Body of pancreas (tissue), 4 donors: Measurements from ENCODE around the gene ATRN. TPM values are rescaled to one million over a fixed set of nuclear protein-coding genes. Genes with fewer than 3 reads are reported as not detected.

Source experiments
- ATAC-seq: fragments of 150-250 bp; one replicate; pipeline ENCODE4 v1.9.1; 2016
- DNase-seq, 4 donors: peaks; one replicate each; pipeline ENCODE4 v3.0.0-alpha.2; 2019
- H3K27ac ChIP-seq, 4 donors: fragments of 200-600 bp; sonication (generic); 1 replicate in 3 of 4; 2 replicates in 1 of 4; pipeline versions ENCODE4 v1.5.1 to v1.6.1; 2016 to 2019; ENCODE audit warnings: mild to moderate bottlenecking in 1 of 4, mixed read lengths in 1 of 4, moderate library complexity in 1 of 4
- H3K27me3 ChIP-seq, 2 donors: fragments of 200-600 bp; sonication (generic); one replicate each; pipeline ENCODE4 v1.6.0; 2016; ENCODE audit warnings: mild to moderate bottlenecking in 1 of 2
- H3K36me3 ChIP-seq, 2 donors: fragments of 200-600 bp; sonication (generic); replicated peaks in 1 of 2; 2 replicates each; pipeline ENCODE4 v1.5.1; 2016; ENCODE audit warnings: low read depth in 2 of 2; ENCODE audit not compliant: insufficient read depth in 1 of 2
- H3K4me1 ChIP-seq: fragments of 200-600 bp; sonication (generic); one replicate; pipeline ENCODE4 v1.6.0; 2016
- H3K4me3 ChIP-seq, 2 donors: fragments of 200-600 bp; sonication (generic); 1 replicate in 1 of 2; 2 replicates in 1 of 2; pipeline ENCODE4 v1.5.1; 2016 to 2019
- H3K9me3 ChIP-seq, 3 donors: fragments of 200-600 bp; sonication (generic); 1 replicate in 2 of 3; 2 replicates in 1 of 3; pipeline ENCODE4 v1.5.1; 2016
- POLR2A ChIP-seq, 3 donors: fragments of 450-650 bp; IDR thresholded peaks; one replicate each; pipeline ENCODE4 v1.6.1; 2016; ENCODE audit warnings: antibody characterized with exemption in 3 of 3, mild to moderate bottlenecking in 2 of 3
- WGBS, 2 donors: methylation state at CpG; one replicate each; pipeline ENCODE4 v1.1.5; 2017; 5-methylcytosine and 5-hydroxymethylcytosine counted together
- intact Hi-C: fragments of 100-400 bp; cut with DNase I; formaldehyde crosslinking; loops from one replicate; pipeline ENCODE4 v1.15.1; 2023
- total RNA-seq, 2 donors: library from RNA; depleted of rRNA; stranded (reverse); fragments of >200 nt; gene quantifications; one replicate each; pipeline ENCODE4 v1.1.0, GENCODE V29; 2016
- TF ChIP-seq, protein P1 (sequence below), 7 experiments: fragments of 450-650 bp in 4 of 7; fragments of 200-600 bp in 3 of 7; sonication (generic) in 3 of 7; IDR thresholded peaks; one replicate each; pipeline ENCODE4 v1.5.1; 2016 to 2019; ENCODE audit warnings: antibody characterized with exemption in 7 of 7

The ATRN gene
- total RNA-seq, 2 donors from 2014 or later: 17.6 to 18.8 TPM

DNA sequence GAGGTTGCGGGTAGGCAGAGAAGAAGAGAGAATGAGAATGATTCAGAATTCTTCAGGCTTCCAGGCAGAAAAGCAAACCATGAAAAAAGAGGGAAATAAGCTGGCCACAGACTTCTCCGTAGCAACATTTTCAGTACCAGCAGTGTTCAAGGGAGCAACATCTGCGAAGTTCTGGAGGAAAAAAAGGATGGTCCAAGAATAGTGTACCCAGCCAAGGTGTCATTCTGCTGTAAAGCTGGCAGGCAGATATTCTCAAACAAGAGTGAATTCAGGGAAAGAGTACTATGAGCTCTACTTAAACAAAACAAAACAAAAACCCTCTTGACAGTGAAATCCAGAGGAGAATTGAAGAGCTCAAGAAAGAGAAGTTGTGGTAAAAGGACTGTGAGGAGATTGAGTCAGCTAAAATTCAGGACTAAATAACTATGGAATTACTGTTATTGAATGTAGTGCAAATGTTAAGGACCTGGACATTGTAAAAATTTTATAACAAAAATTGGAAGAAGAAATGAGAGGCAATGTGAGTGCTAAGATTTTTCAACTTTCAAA, 86.5 kb downstream of the ATRN start:
- no peak overlapping the region for H3K4me3 ChIP-seq
- H3K4me1 ChIP-seq: peaks cover 4% of the 10 kb centered on the region
- TF ChIP-seq, protein P1, sequence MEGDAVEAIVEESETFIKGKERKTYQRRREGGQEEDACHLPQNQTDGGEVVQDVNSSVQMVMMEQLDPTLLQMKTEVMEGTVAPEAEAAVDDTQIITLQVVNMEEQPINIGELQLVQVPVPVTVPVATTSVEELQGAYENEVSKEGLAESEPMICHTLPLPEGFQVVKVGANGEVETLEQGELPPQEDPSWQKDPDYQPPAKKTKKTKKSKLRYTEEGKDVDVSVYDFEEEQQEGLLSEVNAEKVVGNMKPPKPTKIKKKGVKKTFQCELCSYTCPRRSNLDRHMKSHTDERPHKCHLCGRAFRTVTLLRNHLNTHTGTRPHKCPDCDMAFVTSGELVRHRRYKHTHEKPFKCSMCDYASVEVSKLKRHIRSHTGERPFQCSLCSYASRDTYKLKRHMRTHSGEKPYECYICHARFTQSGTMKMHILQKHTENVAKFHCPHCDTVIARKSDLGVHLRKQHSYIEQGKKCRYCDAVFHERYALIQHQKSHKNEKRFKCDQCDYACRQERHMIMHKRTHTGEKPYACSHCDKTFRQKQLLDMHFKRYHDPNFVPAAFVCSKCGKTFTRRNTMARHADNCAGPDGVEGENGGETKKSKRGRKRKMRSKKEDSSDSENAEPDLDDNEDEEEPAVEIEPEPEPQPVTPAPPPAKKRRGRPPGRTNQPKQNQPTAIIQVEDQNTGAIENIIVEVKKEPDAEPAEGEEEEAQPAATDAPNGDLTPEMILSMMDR (IDR thresholded peaks at IDR 0.05): no peak
- no peak for TF ChIP-seq POLR2A (IDR thresholded peaks at IDR 0.05)
- no peak for ATAC-seq
- no peak for DNase-seq
- H3K9me3 ChIP-seq: no peaks in the 10 kb centered on the region
- H3K27ac ChIP-seq: no peak overlapping the region
- peaks cover 0 to 1% of the 10 kb centered on the region in 2 donors for H3K36me3 ChIP-seq
- intact Hi-C loops: no loop called here
- H3K27me3 ChIP-seq: no peaks in the 10 kb centered on the region
- 91 to 96% methylated on average over 3 of the region's 3 CpGs for WGBS, 2 donors

DNA sequence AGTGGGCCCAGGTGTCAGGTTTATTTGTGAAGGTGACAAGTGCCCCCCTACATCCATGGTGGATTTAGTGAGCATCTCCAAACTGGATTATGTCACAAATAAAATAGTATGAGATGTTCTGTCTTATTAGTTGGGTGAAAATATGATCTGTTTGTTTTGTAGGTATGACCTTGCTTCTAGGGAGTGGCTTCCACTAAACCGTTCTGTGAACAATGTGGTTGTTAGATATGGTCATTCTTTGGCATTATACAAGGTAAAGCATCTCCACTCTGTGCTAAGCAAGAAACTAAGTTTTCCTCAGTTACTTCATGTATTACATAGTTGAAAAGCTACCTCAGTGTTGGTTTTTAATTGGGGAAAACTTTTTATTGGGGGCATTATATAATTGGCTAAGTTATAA, 88.4 kb downstream of the ATRN start:
- Histone ChIP-seq H3K36me3 (peaks cover 0 to 1% of the 10 kb centered on the region in 2 donors), H3K4me1 (peaks cover 4% of the 10 kb centered on the region), H3K9me3 (no peaks in the 10 kb centered on the region), H3K27ac (no peak overlapping the region), H3K4me3 (no peak overlapping the region), H3K27me3 (no peaks in the 10 kb centered on the region)
- no peak for ATAC-seq
- no peak for TF ChIP-seq POLR2A (IDR thresholded peaks at IDR 0.05)
- no peak for DNase-seq
- 15 to 27% methylated on average over 1 of the region's 1 CpG for WGBS, 2 donors
- intact Hi-C loops: no loop called here

DNA sequence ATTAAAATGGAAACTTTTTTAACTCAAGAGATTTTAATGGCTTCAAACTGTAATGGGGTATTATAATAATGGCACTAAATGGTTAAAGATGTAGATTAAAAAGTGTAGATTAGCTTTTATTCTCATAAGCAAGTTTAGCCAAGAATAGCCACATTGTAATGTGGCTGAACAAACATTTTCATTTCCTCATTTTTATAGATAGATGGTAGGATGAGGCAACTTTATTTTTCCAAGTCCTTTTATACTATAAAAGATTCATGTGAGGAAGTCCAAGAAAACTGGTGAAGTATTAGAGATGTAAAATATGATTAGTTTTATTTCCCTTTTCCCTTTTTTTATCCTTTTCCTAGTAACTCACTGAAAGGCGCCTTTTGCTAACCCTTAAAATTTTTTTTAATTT, 88.8 kb downstream of the ATRN start:
- H3K27ac ChIP-seq: no peak overlapping the region
- WGBS, 2 donors: 73 to 94% methylated on average over 1 of the region's 1 CpG
- DNase-seq (no peak), ATAC-seq (no peak)
- H3K27me3 ChIP-seq: no peaks in the 10 kb centered on the region
- intact Hi-C loops: no loop called here
- peaks cover 0 to 1% of the 10 kb centered on the region in 2 donors for H3K36me3 ChIP-seq
- no peak overlapping the region for H3K4me3 ChIP-seq
- H3K4me1 ChIP-seq: peaks cover under 1% of the 10 kb centered on the region
- no peak for TF ChIP-seq POLR2A (IDR thresholded peaks at IDR 0.05)
- TF ChIP-seq, protein P1 (IDR thresholded peaks at IDR 0.05): no peak
- no peaks in the 10 kb centered on the region for H3K9me3 ChIP-seq

DNA sequence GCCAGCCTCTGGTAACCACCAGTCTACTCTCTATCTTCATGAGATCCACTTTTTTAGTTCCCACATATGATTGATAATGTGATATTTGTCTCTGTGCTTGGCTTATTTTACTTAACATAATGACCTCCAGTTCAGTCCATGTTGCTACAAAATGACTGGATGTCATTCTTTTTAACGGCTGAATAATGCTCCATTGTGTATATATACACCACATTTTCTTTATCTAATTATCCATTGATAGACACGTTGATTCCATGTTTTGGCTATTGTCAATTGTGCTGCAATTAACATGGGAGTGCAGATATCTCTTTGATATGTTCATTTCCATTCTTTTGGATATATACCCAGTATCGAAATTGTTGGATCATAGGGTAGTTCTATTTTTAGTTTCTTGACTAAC, 89.3 kb downstream of the ATRN start:
- Histone ChIP-seq H3K4me3 (no peak overlapping the region), H3K9me3 (no peaks in the 10 kb centered on the region), H3K27me3 (no peaks in the 10 kb centered on the region), H3K4me1 (no peaks in the 10 kb centered on the region), H3K36me3 (peaks cover 0 to 1% of the 10 kb centered on the region in 2 donors), H3K27ac (no peak overlapping the region)
- intact Hi-C loops: no loop called here
- DNase-seq (no peak), ATAC-seq (no peak)
- 80 to 87% methylated on average over 3 of the region's 3 CpGs for WGBS, 2 donors
- TF ChIP-seq, protein P1 (IDR thresholded peaks at IDR 0.05): no peak
- no peak for TF ChIP-seq POLR2A (IDR thresholded peaks at IDR 0.05)

DNA sequence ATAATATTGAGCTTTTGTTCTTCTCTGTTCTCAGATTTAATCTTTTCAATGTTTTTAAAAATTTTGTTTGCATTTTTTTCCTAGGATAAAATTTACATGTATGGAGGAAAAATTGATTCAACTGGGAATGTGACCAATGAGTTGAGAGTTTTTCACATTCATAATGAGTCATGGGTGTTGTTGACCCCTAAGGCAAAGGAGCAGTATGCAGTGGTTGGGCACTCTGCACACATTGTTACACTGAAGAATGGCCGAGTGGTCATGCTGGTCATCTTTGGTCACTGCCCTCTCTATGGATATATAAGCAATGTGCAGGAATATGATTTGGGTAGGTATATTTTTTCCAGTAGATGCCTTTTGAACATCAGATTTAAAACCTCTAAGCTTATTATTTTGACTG, 89.8 kb downstream of the ATRN start:
- Histone ChIP-seq H3K27me3 (no peaks in the 10 kb centered on the region), H3K36me3 (peaks cover 0 to 1% of the 10 kb centered on the region in 2 donors), H3K4me1 (no peaks in the 10 kb centered on the region), H3K27ac (no peak overlapping the region), H3K4me3 (no peak overlapping the region), H3K9me3 (no peaks in the 10 kb centered on the region)
- ATAC-seq: no peak
- TF ChIP-seq POLR2A (IDR thresholded peaks at IDR 0.05): no peak
- TF ChIP-seq, protein P1 (IDR thresholded peaks at IDR 0.05): no peak
- 96 to 100% methylated on average over 1 of the region's 1 CpG for WGBS, 2 donors
- DNase-seq: no peak
- intact Hi-C loops: no loop called here
